ENCODE results near the gene CFAP157.
"Not testable (repeated sequence)": the region's sequence is repeated elsewhere in the genome, so short reads cannot be mapped to it uniquely, and the experiment has no call there.

The CFAP157 gene

DNA sequence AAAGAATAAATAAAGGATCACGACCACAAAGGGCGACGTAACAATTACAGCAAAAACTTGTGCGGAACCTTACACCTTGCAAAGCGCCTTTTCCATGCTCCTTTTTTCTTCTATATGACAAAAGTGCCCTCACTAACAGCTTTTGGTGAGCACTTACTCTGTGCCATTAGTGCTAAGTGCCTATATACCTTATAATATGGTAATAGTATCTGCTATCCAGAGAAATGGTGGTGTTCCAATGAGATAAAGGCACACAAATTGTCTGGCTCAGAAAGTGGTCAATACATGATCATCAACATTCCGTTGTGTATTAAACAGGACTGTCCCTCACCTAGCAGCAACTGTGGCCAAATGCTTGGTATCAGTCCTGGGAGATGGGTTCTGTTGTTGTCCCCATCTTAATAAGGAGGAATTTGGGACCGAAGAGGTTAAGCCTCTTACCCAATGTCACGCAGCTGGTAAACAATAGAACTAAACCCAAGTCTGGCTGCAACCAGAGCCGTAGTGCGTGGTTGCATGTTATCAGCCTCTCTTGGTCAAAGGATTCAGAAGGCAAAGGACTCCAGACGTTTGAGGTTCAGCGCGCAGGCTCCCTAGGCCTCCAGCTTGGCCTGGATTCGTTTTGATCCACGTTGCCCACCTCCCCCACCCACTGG is 28.9 kb downstream of the CFAP157 start:
- no peak for DNase-seq (ENCODE audit: low read depth in 2 of 2)

DNA sequence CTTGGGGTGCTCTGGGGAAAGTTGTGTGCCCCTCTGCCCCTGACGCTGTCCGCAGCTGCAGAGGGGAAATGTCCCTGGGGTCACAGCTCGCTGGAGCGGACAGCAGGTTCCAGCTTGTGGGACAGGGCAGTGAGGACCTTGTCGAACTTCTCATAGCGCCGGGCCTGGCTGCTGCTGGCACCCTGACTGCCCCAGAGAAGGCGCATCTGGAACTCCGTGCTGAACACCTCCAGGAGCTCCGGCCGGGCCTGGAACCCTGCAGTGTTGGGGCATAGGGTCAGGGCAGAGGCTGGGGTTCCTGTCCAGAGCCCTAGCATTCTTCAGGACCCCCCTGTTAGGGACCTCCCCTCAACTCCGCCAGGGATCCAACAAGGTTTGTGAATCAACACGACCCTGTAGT is 31.9 kb downstream of the CFAP157 start:
- DNase-seq (ENCODE audit: low read depth in 2 of 2): no peak

DNA sequence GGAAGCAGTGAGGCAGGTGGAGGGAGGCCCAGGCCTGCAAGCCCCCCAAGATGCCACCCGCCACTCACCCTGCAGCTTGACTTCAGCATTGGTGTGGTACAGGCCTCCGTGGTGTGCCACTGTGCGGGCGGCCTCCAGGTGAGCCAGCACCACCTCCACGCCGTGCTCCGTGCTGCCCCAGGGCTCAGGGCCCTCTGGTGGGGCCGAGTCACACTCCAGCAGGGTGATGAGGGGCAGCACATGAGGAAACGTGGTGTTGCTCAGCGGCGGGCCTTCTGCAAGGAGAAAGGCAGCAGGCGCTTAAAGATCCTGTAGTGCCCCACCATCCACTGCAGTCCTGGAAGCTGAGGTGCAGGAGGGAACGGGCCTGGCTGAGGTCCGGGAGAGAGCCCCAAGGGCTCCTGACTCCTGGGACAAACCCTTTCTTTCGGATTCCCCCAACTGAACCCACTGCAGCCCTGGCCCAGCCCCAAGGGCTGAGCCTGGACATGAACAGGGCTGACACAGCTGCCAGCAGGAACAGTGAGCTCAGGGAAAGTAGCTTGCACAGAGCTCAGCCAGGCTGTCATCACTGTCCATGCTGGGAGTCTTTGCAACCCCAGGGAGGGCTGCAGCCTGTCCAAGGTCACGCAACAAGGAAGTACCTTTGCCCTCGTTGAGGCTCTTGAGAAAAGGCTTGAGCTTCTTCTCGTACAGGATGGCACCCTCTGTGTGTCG is 33.0 kb downstream of the CFAP157 start:
- no peak for DNase-seq (ENCODE audit: low read depth in 2 of 2)

DNA sequence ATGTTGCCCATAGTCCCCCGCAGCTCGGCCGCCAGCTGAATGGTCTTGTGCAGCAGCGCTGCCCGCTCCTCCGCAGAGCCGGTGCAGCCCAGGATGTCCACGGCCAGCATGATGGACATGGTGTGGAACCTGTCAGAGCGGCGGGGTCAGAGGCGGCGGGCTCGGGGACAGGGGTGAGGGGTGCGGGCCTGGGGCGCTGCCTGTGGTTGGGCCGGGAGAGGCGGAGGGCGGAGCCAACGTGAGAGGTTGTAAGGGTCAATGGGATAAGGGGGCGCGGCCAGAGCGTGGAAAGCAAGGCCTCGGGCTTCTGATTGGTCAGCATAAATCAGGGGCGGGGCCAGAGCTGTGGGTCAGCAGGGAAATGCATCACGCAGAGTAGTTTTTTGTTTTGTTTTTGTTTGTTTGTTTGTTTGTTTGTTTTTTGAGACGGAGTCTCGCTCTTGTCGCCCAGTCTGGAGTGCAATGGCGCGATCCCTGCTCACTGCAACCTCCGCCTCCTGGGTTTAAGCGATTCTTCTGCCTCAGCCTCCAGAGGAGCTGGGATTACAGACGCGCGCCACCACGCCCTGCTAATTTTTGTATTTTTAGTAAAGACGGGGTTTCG is 35.1 kb downstream of the CFAP157 start:
- DNase-seq (ENCODE audit: low read depth in 2 of 2): no peak

DNA sequence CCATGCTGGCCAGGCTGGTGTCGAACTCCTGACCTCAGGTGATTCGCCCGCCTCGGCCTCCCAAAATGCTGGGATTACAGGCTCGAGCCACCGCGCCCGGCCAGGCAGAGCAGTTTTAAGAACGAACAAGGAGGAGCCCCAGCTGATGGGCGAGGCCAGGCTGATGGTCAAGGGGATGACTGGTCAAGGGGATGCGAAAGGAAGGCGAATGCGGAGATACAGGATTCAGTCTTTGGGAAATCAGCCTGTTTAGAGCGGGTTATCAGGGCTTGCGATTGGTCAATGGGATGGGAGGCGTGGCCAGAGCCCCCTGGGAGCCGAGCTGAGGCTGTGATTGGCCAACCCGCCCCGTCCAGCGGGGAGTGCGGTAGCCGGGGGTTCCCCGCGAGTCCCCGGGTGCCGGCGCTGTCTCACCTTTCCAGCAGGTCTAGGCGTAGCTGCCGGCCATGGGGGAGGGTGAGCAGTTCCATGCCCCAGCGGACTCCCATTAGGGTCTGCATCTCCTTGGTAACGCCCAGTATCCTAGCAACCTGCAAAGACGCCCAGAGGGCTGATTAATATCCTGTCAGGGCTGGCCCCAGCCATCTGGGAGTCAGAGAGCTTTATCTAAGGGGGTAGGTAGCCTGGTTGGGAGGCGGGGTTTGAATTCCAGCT is 35.8 kb downstream of the CFAP157 start:
- DNase-seq (ENCODE audit: low read depth in 2 of 2): no peak

DNA sequence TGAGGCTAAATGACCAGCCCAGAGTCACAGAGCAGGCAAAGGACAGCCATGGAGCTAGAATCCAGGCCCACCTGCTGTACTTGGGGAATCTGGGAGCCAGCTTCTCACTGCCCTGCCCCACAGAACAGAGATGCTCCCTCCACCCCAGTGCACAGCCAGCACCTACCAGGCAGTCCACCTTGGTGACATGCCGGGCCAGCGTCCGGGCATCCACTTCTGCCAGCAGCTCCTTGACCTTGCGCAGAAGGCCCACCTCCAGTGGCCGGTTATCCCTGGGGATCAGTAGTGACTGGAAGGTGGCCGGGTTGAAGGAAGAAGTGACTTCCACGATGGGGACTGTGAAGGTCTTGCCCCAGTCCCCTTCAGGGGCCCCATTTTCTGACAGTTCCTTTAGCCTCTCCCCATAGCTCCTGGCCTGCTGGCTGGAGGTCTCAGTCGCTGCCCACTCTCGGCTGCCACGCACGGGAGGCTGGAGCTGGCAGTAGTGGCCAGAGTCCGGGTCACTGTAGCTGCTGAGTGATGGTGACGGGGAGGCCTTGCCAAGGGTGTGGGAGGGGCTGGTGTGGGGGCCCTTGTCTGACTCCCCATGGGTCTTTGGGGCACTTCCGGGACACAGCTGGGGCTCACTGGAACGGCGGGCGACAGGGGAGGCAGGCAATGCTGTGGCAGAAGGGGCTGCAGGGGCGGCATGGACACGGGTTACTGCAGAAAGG is 37.8 kb downstream of the CFAP157 start:
- DNase-seq (ENCODE audit: low read depth in 2 of 2): no peak

DNA sequence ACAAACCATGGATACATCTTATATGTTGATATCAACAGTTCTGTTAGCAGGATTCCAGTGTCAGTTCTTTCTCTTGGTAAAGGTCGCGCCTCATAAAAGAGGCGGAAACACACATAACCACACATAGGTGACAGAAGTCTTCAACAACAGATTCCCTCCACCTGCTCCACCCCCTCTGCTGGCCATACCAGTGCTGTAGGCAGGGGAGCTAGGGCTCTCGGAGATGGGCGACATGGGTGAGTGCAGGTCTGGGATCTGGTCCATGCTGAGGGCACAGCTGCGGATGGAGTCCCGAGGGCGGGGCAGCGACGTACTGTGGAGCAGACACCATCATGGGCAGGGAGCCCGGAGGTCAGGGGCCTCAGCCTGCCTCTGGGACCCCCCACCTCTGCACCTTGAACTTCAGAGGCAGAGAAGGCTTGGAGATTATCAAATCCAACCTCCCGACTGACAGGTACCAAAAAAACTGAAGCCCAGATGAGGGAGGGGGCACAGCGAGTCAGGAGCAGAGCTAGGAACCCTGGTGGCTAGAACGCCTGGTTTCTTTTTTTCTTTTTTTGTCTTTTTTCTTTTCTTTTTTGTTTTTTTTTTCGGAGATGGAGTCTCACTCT is 40.3 kb downstream of the CFAP157 start:
- DNase-seq (ENCODE audit: low read depth in 2 of 2): no peak

DNA sequence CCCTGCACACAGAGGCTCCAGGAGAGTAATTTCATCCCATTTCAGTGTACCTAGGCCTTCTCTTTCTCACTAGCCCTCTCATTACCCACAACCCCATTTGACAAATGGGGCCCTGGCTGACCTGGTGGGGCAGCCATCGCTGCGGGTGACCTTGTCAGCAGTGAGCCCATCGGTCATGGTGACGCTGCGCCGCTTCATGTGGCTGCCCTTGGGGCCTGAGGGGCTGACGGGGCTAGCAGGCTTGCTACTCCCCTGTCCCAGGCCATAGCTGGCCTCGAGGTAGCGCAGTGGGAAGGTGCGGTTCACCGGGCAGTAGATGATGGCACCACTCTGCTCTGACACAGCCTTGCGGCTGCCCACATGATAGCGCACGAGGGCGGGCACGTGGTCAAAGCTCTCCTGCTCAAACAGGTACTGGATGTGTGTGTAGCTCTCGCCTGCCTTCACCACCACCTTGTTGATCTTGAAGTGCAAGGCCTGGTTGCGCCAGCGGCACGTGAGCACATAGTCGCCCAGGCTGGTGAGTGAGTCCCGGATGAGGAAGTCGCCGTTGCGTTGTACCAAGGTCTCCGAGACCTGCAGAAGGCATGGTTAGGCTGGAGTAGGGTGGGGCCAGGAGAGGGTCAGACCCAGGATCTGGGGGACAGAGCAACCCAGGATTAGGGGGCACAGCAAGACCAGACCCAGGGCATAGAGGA is 42.5 kb downstream of the CFAP157 start:
- no peak for DNase-seq (ENCODE audit: low read depth in 2 of 2)

DNA sequence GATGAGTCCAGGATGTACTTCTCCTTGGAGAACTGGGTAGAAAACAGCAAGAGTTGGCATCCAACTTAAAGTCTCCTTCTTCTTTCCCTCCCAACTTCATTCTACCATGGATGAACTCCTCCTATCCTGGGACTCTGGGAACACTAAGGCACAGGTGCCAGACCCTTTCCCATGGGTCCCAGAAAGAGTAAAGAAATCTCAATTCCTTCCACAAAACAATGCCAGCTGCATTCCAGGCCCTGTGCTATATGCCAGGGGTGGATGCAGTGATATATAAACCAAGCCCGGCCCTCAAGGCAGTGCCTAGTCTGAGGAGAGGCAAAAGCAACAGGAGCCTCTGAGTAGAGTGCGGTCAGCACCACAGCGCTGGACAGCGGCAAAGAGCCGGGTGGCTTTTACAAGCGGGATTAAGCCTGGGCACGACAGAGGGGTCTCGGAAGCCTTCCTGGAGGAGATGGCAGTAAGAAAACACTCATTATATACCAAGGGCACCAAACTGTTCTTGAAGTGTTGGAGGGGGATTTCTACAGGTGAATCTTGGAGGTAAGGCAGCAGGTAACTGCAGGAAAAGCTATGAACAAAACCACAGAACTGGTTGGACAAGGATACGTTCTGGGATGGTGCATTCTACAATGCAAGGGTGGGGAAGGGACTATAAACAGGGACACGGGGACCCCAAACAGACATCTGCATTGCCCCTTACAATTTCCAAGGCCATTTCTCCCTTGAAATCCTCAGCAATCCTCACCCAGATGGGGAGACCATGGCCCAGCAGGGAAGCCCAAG is 44.7 kb downstream of the CFAP157 start:
- DNase-seq (ENCODE audit: low read depth in 2 of 2): no peak

DNA sequence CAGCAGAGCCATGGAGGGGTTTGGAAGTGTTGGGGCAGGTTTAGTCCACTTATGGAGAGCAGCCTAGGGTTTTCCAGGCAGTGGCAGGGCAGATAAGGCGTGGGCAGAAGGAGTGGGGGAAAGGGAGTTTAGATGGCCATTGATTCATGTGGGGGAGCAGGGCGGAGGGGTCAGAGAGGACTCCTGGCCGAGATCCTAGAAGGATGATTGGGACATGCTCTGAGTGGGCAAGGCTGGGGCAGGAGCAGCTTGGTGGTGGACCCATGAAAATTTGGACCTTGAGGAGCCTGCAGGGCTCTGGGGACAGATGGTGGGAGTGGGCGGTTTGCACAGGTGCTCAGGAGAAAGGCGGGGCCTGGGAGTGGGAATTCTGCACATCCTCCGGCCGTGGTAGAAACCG is 46.4 kb downstream of the CFAP157 start:
- no peak for DNase-seq (ENCODE audit: low read depth in 2 of 2)

DNA sequence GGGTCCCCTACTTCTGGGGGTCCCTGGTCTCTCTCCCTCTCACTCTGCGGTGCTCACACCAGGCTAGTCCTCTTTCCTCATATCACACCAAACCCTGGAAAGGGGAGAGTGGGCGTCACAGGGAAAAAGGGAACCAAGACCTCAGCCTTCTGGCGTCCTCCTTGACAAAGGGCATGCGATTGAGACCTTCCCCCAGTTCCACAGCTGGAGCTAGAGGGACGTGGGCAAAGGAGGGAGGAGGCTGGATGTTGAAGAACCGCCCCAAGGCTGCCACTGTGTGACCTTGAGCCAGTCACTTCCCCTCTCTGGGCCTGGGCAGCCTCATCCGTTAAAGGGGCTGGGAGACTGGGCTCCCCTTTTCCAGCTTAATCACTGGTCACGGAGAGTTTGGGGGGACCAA is 46.8 kb downstream of the CFAP157 start:
- DNase-seq (ENCODE audit: low read depth in 2 of 2): no peak

DNA sequence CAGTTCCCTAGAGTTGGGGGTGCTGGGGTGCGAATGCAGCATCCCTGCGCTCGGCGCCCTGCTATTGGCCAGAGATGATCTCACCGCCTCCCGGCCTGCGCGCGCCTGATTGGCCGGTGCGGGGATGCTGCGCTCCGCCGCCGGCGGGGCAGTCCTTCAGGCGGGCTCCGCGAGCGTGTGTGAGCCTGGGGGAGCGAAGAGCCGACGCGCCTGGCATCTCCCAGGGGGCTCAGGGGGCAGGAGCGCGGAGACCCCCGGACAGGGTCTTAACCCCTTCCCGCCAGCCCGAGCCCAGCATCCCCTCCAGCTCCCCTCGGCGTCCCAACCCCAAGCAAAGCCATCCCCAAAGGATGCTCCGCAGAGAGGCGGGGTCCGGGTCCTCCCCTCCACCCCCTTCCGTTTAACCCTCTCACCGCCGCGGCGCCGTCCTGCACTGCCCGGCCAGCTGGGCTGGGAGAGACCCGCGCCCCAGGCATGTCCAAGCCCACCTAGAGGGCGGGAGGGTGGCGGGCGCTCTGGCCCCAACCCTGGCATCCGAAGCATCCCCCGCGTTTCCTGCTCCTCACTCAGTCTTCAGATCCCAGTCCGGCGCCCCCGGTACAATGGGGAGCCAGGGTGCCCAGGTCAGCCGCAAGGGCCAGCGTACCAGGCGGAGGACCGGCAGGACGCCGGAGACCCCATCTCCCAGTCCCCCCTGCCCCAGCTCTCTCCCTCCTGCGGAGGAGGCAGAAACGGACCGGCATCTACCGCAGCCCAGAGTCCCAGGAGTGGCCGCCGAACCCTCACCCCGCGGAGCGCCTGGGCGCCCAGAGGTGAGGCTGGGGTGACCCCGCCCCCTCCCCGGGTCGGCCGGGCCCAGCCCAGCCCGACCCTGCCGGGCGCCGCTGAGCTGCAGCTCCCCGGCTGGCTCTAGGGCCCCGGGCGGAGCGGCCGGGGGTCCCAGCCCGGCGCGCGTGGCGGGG is 47.6 kb downstream of the CFAP157 start:
- DNase-seq (ENCODE audit: low read depth in 2 of 2): no peak

DNA sequence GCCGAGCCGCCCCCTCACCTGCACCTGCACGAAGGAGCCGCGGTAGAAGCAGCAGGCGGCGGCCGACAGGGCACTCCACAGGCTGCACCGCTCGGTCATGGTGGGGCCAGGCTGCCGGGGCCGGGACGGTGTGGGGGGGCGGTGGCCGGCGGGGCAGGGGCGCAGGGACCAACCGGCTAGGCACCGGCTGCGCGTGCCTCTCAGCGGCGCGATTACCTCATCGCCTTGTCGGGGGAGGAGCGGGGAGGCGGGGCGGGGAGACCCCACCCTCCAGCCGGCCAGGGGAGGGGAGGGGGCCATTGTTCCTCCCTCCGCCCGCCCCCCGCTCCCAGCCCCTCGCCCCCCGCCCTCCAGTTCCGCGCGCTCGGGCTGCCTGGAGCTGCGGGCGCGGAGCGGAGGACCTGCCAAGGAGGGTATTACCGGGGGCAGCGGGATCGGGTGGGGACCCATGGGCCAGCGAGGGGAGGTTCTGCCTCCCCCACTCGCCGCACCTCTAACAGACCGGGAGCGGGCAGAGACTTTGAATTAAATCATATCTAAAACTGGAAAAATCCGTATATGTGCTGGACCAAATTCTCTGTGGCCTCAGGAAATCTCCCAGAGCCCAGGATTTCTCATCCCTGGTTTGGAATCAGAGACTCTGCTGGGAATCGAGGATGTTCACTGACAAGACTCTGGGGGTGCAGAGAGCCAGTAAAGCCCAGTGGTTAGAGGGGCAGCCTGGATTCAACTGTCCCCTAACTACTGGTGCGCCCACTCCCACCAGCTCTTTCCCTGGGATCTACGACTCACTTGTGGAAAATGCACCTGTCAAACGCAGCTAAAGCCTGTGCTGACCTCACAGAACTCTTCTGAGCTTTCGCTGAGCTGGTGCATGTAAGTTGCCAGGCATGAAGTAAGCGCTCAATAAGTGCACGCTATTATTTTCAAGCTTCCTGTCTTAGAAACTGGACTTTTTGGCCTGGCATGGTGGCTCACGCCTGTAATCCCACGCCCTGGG is 48.6 kb downstream of the CFAP157 start:
- DNase-seq (ENCODE audit: low read depth in 2 of 2): no peak

DNA sequence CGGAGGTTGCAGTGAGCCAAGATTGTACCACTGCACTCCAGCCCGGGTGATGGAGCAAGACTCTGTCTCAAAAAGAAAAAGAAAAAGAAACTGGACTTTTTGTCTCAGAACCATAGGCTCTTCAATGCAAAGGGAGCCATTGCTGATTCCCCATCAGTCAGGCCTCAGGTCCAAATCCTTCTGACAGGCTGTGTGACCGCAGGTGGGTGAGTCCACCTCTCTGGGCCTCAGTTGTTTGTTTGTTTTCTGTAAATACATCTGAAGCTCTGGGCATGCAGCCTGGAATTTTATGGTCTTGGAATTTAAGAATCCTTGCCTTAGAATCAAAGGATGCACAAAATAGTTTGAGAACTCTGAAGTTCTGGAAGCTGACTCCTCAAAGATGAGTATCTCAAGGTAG is 49.4 kb downstream of the CFAP157 start:
- DNase-seq (ENCODE audit: low read depth in 2 of 2): no peak

DNA sequence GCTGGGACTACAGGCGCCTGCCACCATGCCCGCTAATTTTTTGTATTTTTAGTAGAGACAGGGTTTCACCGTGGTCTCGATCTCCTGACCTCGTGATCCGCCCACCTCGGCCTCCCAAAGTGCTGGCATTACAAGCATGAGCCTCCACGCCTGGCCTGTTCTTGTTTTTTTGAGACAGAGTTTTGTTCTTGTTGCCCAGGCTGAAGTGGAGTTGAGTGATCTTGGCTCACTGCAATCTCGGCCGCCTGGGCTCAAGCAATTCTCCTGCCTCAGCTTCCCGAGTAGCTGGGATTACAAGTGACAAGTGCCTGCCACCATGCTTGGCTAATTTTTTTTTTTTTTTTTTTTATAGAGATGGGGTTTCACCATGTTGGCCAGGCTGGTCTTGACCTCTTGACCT is 50.0 kb downstream of the CFAP157 start:
- not testable (repeated sequence) for DNase-seq (ENCODE audit: low read depth in 2 of 2)

DNA sequence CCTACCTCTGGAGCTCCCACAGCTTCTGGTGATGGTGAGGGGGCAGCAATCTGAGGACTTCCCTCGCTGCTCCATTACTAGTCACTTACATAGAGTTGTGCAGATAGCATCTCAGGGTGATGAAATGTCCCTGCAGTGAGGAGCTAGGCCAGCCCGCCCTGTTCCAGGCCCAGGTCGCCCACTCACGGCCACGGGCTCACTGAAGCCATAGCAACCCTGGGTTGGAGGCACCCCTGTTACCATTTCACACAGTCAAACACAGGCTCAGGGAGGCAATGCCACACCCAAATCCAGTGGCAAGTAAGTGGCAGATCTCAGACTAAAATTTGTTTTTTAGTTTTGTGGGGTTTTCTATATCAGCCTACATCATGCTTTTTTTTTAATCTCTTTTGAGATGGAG is 52.1 kb downstream of the CFAP157 start:
- no peak for DNase-seq (ENCODE audit: low read depth in 2 of 2)

DNA sequence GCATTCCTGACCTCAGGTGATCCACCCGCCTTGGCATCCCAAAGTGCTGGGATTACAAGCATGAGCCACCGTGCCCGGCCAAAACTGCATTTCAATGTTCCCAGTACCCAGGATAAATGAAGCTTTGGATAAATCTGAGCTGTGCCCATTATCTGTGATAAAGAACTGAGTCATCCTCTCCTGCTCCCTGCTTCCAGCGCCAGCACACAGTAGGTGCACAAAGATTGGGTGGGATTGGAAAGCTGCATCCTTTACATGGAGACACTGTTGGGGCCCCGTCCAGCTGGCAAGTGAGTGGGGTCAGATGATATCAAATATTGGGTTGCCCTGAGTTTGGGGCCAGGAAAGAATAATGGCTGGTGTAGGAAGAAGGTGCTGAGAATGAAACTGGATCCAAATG is 54.3 kb downstream of the CFAP157 start:
- DNase-seq (ENCODE audit: low read depth in 2 of 2): no peak

DNA sequence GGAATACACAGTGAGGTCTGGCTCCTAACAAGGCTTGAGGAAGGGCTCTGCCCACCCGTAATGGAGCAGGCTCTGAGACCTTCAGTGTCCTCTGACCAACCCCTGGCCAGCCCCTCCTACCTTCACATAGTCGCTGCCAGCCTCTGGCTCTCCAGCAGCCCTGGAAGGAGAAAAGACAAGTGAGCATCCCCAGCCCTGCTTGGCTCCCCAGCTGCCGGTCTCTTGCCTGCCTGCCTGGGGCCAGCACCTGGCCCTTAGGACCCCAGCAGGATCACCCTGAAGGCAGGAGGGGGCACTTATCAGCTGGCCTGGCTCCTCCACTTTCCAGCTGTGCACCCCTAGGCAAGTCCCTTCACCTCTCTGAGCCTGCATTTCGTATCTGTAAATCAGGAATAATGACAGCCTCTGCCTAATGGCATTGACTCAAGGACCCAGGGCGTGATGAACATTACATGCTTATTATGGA is 54.7 kb downstream of the CFAP157 start:
- DNase-seq (ENCODE audit: low read depth in 2 of 2): no peak
